Suprapubic skin (tissue), 4 donors: Measurements from ENCODE around the gene TYROBP. TPM values are rescaled to one million over a fixed set of nuclear protein-coding genes. Genes with fewer than 3 reads are reported as not detected.
"Not testable (repeated sequence)": the region's sequence is repeated elsewhere in the genome, so short reads cannot be mapped to it uniquely, and the experiment has no call there.

Experiments
- DNase-seq, 2 donors: peaks; one replicate each; pipeline ENCODE4 v3.0.0-alpha.2; 2019; ENCODE audit warnings: low spot score in 2 of 2
- H3K27ac ChIP-seq: fragments of 200-600 bp; sonication (generic); one replicate; pipeline ENCODE4 v1.5.1; 2019
- H3K27me3 ChIP-seq: fragments of 200-600 bp; sonication (generic); one replicate; pipeline ENCODE4 v1.5.1; 2019
- H3K36me3 ChIP-seq: fragments of 200-600 bp; sonication (generic); one replicate; pipeline ENCODE4 v1.5.1; 2019
- H3K4me1 ChIP-seq: fragments of 200-600 bp; sonication (generic); one replicate; pipeline ENCODE4 v1.5.1; 2019
- H3K4me3 ChIP-seq: fragments of 200-600 bp; sonication (generic); one replicate; pipeline ENCODE4 v1.5.1; 2019; ENCODE audit warnings: mild to moderate bottlenecking
- H3K9me3 ChIP-seq: fragments of 200-600 bp; sonication (generic); one replicate; pipeline ENCODE4 v1.5.1; 2019
- EP300 ChIP-seq: sonication (generic); formaldehyde crosslinking; IDR thresholded peaks from one replicate; pipeline ENCODE4 v1.6.1; 2017; ENCODE audit warnings: antibody characterized with exemption
- POLR2A ChIP-seq, 2 donors: fragments of 450-650 bp; IDR thresholded peaks; one replicate each; pipeline ENCODE4 v1.6.1; 2017; ENCODE audit warnings: antibody characterized with exemption in 2 of 2, mild to moderate bottlenecking in 2 of 2, moderate library complexity in 2 of 2
- POLR2AphosphoS5 ChIP-seq, 3 donors: sonication (generic); formaldehyde crosslinking; IDR thresholded peaks; one replicate each; pipeline ENCODE4 v1.6.1; 2017; ENCODE audit warnings: antibody characterized with exemption in 3 of 3
- WGBS: methylation state at CpG from one replicate; pipeline ENCODE4 v1.1.5; 2018; 5-methylcytosine and 5-hydroxymethylcytosine counted together
- total RNA-seq, 4 donors: library from RNA; depleted of rRNA; stranded (reverse); fragments of >200 nt; gene quantifications; one replicate each; pipeline ENCODE4 v1.1.0, GENCODE V29; 2016
- TF ChIP-seq, protein P1 (sequence below), 2 donors: fragments of 200-600 bp in 1 of 2; fragments of 450-650 bp in 1 of 2; sonication (generic) in 1 of 2; IDR thresholded peaks; one replicate each; pipeline ENCODE4 v1.5.1; 2016 to 2019; ENCODE audit warnings: antibody characterized with exemption in 2 of 2, mild to moderate bottlenecking in 1 of 2, moderate library complexity in 1 of 2

Gene TYROBP
- total RNA-seq, 4 donors from 2014 or later = 12.4 to 29.4 (median 15.6) TPM

DNA sequence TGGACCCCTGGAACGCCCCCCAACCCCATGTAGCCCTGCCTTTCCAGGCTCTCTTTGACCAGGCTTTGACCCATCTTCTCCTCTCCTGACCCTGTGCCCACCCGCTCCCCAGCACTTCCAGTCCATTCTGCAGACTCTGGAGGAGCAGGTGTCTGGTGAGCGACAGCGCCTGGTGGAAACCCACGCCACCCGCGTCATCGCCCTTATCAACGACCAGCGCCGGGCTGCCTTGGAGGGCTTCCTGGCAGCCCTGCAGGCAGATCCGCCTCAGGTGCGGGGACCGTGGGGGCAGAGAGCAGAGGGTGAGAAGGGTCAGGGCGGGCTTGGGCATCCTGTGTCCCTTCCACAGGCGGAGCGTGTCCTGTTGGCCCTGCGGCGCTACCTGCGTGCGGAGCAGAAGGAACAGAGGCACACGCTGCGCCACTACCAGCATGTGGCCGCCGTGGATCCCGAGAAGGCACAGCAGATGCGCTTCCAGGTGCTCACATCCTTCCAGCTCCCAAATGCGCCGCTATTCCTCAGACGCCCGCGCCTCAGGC, 33.6 kb downstream of the TYROBP start:
- no peak overlapping the region for H3K27ac ChIP-seq
- 93% methylated on average over 30 of the region's 32 CpGs for WGBS
- no peaks in the 10 kb centered on the region for H3K9me3 ChIP-seq
- no peaks in the 10 kb centered on the region for H3K36me3 ChIP-seq
- TF ChIP-seq POLR2AphosphoS5 (IDR thresholded peaks at IDR 0.05) (no peak), POLR2A (IDR thresholded peaks at IDR 0.05) (no peak), EP300 (no peak)
- TF ChIP-seq, protein P1, sequence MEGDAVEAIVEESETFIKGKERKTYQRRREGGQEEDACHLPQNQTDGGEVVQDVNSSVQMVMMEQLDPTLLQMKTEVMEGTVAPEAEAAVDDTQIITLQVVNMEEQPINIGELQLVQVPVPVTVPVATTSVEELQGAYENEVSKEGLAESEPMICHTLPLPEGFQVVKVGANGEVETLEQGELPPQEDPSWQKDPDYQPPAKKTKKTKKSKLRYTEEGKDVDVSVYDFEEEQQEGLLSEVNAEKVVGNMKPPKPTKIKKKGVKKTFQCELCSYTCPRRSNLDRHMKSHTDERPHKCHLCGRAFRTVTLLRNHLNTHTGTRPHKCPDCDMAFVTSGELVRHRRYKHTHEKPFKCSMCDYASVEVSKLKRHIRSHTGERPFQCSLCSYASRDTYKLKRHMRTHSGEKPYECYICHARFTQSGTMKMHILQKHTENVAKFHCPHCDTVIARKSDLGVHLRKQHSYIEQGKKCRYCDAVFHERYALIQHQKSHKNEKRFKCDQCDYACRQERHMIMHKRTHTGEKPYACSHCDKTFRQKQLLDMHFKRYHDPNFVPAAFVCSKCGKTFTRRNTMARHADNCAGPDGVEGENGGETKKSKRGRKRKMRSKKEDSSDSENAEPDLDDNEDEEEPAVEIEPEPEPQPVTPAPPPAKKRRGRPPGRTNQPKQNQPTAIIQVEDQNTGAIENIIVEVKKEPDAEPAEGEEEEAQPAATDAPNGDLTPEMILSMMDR (IDR thresholded peaks at IDR 0.05) = no peak
- peaks cover 7% of the 10 kb centered on the region for H3K4me1 ChIP-seq
- H3K4me3 ChIP-seq = no peak overlapping the region
- H3K27me3 ChIP-seq = peaks cover 31% of the 10 kb centered on the region
- no peak for DNase-seq

DNA sequence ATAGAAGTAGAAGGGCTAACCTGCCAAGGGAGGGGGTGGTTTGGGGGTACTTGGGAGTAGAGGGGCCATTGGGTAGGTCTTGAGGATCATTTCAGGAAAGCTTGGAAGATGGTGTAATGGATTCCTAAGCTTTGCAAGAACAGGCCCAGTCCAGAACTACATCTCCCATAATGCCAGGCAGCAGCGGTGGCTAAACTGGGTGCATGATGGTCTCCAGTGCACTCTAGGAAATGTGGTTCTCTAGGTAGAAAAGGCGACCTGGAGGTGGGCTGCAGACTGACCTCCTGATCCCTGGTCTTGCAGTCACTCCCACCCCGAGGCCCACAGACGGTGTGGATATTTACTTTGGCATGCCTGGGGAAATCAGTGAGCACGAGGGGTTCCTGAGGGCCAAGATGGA, 35.9 kb downstream of the TYROBP start:
- no peak for TF ChIP-seq POLR2A (IDR thresholded peaks at IDR 0.05)
- TF ChIP-seq, protein P1 (IDR thresholded peaks at IDR 0.05) = no peak
- no peak for TF ChIP-seq EP300
- no peak for TF ChIP-seq POLR2AphosphoS5 (IDR thresholded peaks at IDR 0.05)
- WGBS = 91% methylated on average over 5 of the region's 5 CpGs
- DNase-seq = no peak
- H3K27ac ChIP-seq = no peak overlapping the region
- peaks cover 32% of the 10 kb centered on the region for H3K27me3 ChIP-seq
- no peaks in the 10 kb centered on the region for H3K9me3 ChIP-seq
- H3K4me1 ChIP-seq = peaks cover 21% of the 10 kb centered on the region
- H3K36me3 ChIP-seq = no peaks in the 10 kb centered on the region
- no peak overlapping the region for H3K4me3 ChIP-seq

DNA sequence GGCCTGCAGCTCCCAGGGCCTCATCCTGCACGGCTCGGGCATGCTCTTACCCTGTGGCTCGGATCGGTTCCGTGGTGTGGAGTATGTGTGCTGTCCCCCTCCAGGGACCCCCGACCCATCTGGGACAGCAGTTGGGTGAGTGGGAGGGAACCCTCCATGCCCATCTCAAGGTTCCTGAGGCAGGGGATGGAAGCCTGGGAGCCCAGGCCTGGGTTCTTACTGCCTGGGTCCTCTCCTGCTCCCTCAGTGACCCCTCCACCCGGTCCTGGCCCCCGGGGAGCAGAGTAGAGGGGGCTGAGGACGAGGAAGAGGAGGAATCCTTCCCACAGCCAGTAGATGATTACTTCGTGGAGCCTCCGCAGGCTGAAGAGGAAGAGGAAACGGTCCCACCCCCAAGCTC, 36.5 kb downstream of the TYROBP start:
- Histone ChIP-seq H3K9me3 (no peaks in the 10 kb centered on the region), H3K36me3 (no peaks in the 10 kb centered on the region), H3K4me3 (no peak overlapping the region), H3K4me1 (peaks cover 21% of the 10 kb centered on the region), H3K27me3 (peaks cover 36% of the 10 kb centered on the region), H3K27ac (no peak overlapping the region)
- no peak for DNase-seq
- 82% methylated on average over 11 of the region's 12 CpGs for WGBS
- TF ChIP-seq EP300 = no peak
- TF ChIP-seq, protein P1 (IDR thresholded peaks at IDR 0.05) = no peak
- TF ChIP-seq POLR2A (IDR thresholded peaks at IDR 0.05) = no peak
- no peak for TF ChIP-seq POLR2AphosphoS5 (IDR thresholded peaks at IDR 0.05)

DNA sequence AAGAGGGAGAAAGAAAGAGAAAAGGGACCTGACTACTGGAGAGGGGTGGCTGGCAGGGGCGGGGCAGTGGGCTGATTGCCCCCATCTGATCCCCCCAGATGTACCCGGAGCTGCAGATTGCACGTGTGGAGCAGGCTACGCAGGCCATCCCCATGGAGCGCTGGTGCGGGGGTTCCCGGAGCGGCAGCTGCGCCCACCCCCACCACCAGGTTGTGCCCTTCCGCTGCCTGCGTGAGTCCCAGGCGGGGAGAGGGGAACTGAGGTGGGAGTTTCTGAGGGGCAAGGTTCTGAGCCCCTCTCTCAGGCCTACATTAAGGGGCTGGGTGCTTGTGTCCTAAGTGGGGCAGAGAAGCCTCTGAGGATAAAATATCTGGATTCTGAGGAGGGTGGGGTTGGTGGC, 37.3 kb downstream of the TYROBP start:
- Histone ChIP-seq H3K4me3 (no peak overlapping the region), H3K9me3 (no peaks in the 10 kb centered on the region), H3K27me3 (peaks cover 42% of the 10 kb centered on the region), H3K4me1 (peaks cover 21% of the 10 kb centered on the region), H3K27ac (no peak overlapping the region), H3K36me3 (no peaks in the 10 kb centered on the region)
- no peak for DNase-seq
- 55% methylated on average over 4 of the region's 12 CpGs for WGBS
- TF ChIP-seq, protein P1 (IDR thresholded peaks at IDR 0.05) = no peak
- TF ChIP-seq POLR2A (IDR thresholded peaks at IDR 0.05) (no peak), POLR2AphosphoS5 (IDR thresholded peaks at IDR 0.05) (no peak), EP300 (no peak)

DNA sequence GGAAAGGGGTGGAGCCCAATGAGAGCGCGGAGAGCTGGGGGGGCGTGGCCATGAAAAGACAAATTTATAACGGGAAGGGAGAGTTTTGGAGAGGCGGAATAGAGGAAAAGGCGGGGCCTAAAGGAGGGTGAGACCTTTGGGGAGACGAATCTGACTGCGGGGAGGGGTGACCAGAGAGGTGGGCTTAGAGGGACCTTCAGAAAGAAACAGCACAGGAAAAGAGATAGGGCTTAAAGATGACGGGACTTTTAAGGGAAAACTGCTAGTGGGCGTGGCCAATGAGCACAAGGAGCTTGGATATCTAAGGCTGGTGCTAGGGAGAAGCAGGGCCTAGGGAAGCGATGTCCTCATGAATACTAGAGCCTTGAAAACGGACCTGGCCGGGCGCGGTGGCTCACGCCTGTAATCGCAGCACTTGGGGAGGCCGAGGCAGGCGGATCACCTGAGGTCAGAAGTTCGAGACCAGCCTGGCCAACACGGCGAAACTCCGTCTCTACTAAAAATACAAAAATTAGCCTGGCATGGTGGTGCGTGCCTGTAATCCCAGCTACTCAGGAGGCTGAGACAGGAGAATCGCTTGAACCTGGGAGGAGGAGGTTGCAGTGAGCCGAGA, 37.9 kb downstream of the TYROBP start:
- DNase-seq, H3K36me3 ChIP-seq, H3K9me3 ChIP-seq, H3K27ac ChIP-seq, H3K4me3 ChIP-seq: not testable (repeated sequence)
- Histone ChIP-seq H3K27me3 (peaks cover 42% of the 10 kb centered on the region), H3K4me1 (peaks cover 21% of the 10 kb centered on the region)
- 47% methylated on average over 26 of the region's 26 CpGs for WGBS
